Mesenchymal stem cell (in vitro differentiated cells and primary cell): ENCODE data around the gene TMBIM6.

Source experiments
- DNase-seq: peaks from one replicate; pipeline ENCODE4 v3.0.0-alpha.2; 2013
- H2AFZ ChIP-seq: one replicate; pipeline ENCODE4 v1.6.1; 2013; ENCODE audit warnings: low read depth, mild to moderate bottlenecking, control low read depth, inconsistent platforms, low read length, moderate library complexity
- H2AK5ac ChIP-seq: 2 replicates; pipeline ENCODE4 v1.6.1; 2013; ENCODE audit warnings: low read length, moderate library complexity, mild to moderate bottlenecking, inconsistent platforms; ENCODE audit not compliant: severe bottlenecking
- H2BK120ac ChIP-seq: one replicate; pipeline ENCODE4 v1.6.1; 2013; ENCODE audit warnings: low read depth, mild to moderate bottlenecking, inconsistent platforms, low read length, moderate library complexity
- H2BK12ac ChIP-seq, 2 experiments: one replicate each; pipeline ENCODE4 v1.6.1; 2013; ENCODE audit warnings: inconsistent platforms in 2 of 2, low read length in 2 of 2, mild to moderate bottlenecking in 2 of 2, moderate library complexity in 2 of 2, control low read depth in 1 of 2
- H2BK15ac ChIP-seq: one replicate; pipeline ENCODE4 v1.6.1; 2013; ENCODE audit warnings: mild to moderate bottlenecking, low read depth, inconsistent platforms; ENCODE audit not compliant: poor library complexity, severe bottlenecking
- H2BK5ac ChIP-seq: 2 replicates; pipeline ENCODE4 v1.6.1; 2013; ENCODE audit warnings: low read depth, mild to moderate bottlenecking, low read length, control low read depth, inconsistent platforms; ENCODE audit not compliant: poor library complexity, severe bottlenecking
- H3K14ac ChIP-seq, 2 experiments: one replicate each; pipeline ENCODE4 v1.6.1; 2013; ENCODE audit warnings: inconsistent platforms in 2 of 2, low read length in 2 of 2, control low read depth in 1 of 2, mild to moderate bottlenecking in 1 of 2, moderate library complexity in 1 of 2
- H3K18ac ChIP-seq, 2 experiments: one replicate each; pipeline ENCODE4 v1.6.1; 2013; ENCODE audit warnings: inconsistent platforms in 2 of 2, low read length in 2 of 2, control low read depth in 1 of 2, low read depth in 1 of 2, mild to moderate bottlenecking in 1 of 2
- H3K23ac ChIP-seq, 2 experiments: one replicate each; pipeline ENCODE4 v1.6.1; 2013; ENCODE audit warnings: inconsistent platforms in 2 of 2, low read length in 2 of 2, mild to moderate bottlenecking in 2 of 2, moderate library complexity in 2 of 2, control low read depth in 1 of 2
- H3K27ac ChIP-seq: 2 replicates; pipeline ENCODE4 v1.5.1; 2013; ENCODE audit warnings: mild to moderate bottlenecking, moderate library complexity, low read length, control low read depth, inconsistent platforms; ENCODE audit not compliant: poor library complexity, severe bottlenecking
- H3K27me3 ChIP-seq, 2 experiments: 2 replicates each; pipeline versions ENCODE4 v1.6.1 to v1.7.0; 2013; ENCODE audit warnings: low read length in 2 of 2, mild to moderate bottlenecking in 2 of 2, moderate library complexity in 2 of 2, control low read depth in 1 of 2, inconsistent platforms in 1 of 2; ENCODE audit not compliant: control insufficient read depth in 1 of 2, insufficient read depth in 1 of 2
- H3K36me3 ChIP-seq, 2 experiments: 2 replicates each; pipeline versions ENCODE4 v1.6.1 to v1.7.0; 2013; ENCODE audit warnings: low read length in 2 of 2, control low read depth in 1 of 2, inconsistent platforms in 1 of 2, low read depth in 1 of 2, mild to moderate bottlenecking in 1 of 2; ENCODE audit not compliant: insufficient read depth in 2 of 2, control insufficient read depth in 1 of 2
- H3K4ac ChIP-seq, 2 experiments: one replicate each; pipeline ENCODE4 v1.6.1; 2013; ENCODE audit warnings: inconsistent platforms in 2 of 2, low read length in 2 of 2, mild to moderate bottlenecking in 2 of 2, moderate library complexity in 2 of 2, control low read depth in 1 of 2, low read depth in 1 of 2
- H3K4me1 ChIP-seq: 2 replicates; pipeline ENCODE4 v1.6.1; 2013; ENCODE audit warnings: low read depth, low read length, control low read depth; ENCODE audit not compliant: control insufficient read depth, insufficient read depth
- H3K4me2 ChIP-seq: 2 replicates; pipeline ENCODE4 v1.6.1; 2013; ENCODE audit warnings: low read length, mild to moderate bottlenecking, inconsistent platforms; ENCODE audit not compliant: poor library complexity, severe bottlenecking
- H3K4me3 ChIP-seq, 2 experiments: 2 replicates each; pipeline versions ENCODE4 v1.5.1 to v1.7.0; 2013; ENCODE audit warnings: low read length in 2 of 2, mild to moderate bottlenecking in 2 of 2, control low read depth in 1 of 2, low read depth in 1 of 2; ENCODE audit not compliant: insufficient read depth in 1 of 2
- H3K79me1 ChIP-seq: replicated peaks from 2 replicates; pipeline ENCODE4 v1.6.1; 2013; ENCODE audit warnings: mild to moderate bottlenecking, control low read depth, low read length, inconsistent platforms; ENCODE audit not compliant: poor library complexity, severe bottlenecking
- H3K9ac ChIP-seq: 2 replicates; pipeline ENCODE4 v1.7.0; 2013; ENCODE audit warnings: mild to moderate bottlenecking, low read length, moderate library complexity
- H3K9me3 ChIP-seq: 2 replicates; pipeline ENCODE4 v1.7.0; 2013; ENCODE audit warnings: mild to moderate bottlenecking, low read length; ENCODE audit not compliant: control insufficient read depth
- H4K8ac ChIP-seq: one replicate; pipeline ENCODE4 v1.6.1; 2013; ENCODE audit warnings: inconsistent platforms, mild to moderate bottlenecking, low read length, moderate library complexity
- H4K91ac ChIP-seq: one replicate; pipeline ENCODE4 v1.6.1; 2013; ENCODE audit warnings: mild to moderate bottlenecking, low read length, inconsistent platforms
- WGBS: methylation state at CpG from one replicate; pipeline ENCODE4 v1.1.7; 2013; ENCODE audit warnings: mixed read lengths; 5-methylcytosine and 5-hydroxymethylcytosine counted together

Gene TMBIM6

GRCh38 chr12:49792181-49792970, 51.0 kb downstream of the TMBIM6 start:
- no peak overlapping the region for H2BK12ac ChIP-seq
- H2AK5ac ChIP-seq, result no peak overlapping the region
- H4K91ac ChIP-seq, result peak overlapping the region; percentile 50
- peaks cover 73 to 85% of the 10 kb centered on the region in 2 experiments for H3K36me3 ChIP-seq
- no peak overlapping the region for H3K27ac ChIP-seq
- no peak overlapping the region for H3K4me3 ChIP-seq
- H2BK120ac ChIP-seq, result no peak overlapping the region
- no peaks in the 10 kb centered on the region for H3K27me3 ChIP-seq
- H3K4me1 ChIP-seq, result peaks cover 1% of the 10 kb centered on the region
- H3K9me3 ChIP-seq, result peaks cover 3% of the 10 kb centered on the region
- no peak overlapping the region for H2AFZ ChIP-seq
- H3K9ac ChIP-seq, result no peak overlapping the region
- H2BK5ac ChIP-seq, result no peak overlapping the region
- no peak overlapping the region for H3K14ac ChIP-seq
- no peak overlapping the region for H4K8ac ChIP-seq
- no peak overlapping the region for H2BK15ac ChIP-seq
- DNase-seq, result no peak
- no peak overlapping the region for H3K4ac ChIP-seq
- peaks cover 26% of the 10 kb centered on the region for H3K79me1 ChIP-seq
- no peak overlapping the region for H3K4me2 ChIP-seq
- H3K23ac ChIP-seq, result no peak overlapping the region
- H3K18ac ChIP-seq, result no peak overlapping the region
- whole genome bisulfite sequencing, result 97% methylated on average over 19 of the region's 20 CpGs

- Histone ChIP-seq H3K27ac (no peak overlapping the region), H3K4me2 (no peak overlapping the region), H3K36me3 (peaks cover 80 to 85% of the 10 kb centered on the region in 2 experiments), H2AK5ac (no peak overlapping the region), H3K79me1 (peaks cover 26% of the 10 kb centered on the region), H4K8ac (no peak overlapping the region), H3K4me3 (peak overlapping the region in 1 of 2 experiments; percentile 26), H3K27me3 (no peaks in the 10 kb centered on the region), H3K18ac (peak overlapping the region in 1 of 2 experiments; percentile 14), H2BK120ac (no peak overlapping the region), H2BK5ac (no peak overlapping the region), H2BK12ac (no peak overlapping the region), H2AFZ (no peak overlapping the region), H3K9me3 (no peaks in the 10 kb centered on the region), H3K4ac (no peak overlapping the region), H4K91ac (no peak overlapping the region), H3K14ac (peak overlapping the region in 1 of 2 experiments; percentile 32), H3K23ac (no peak overlapping the region), H2BK15ac (no peak overlapping the region), H3K4me1 (peaks cover 1% of the 10 kb centered on the region), H3K9ac (no peak overlapping the region)
- WGBS, result 93% methylated on average over 3 of the region's 11 CpGs
- no peak for DNase-seq
These were observed 51.7 kb downstream of the TMBIM6 start for GRCh38 chr12:49792976-49793580.

GRCh38 chr12:49793620-49794019, 52.3 kb downstream of the TMBIM6 start:
- Histone ChIP-seq H4K91ac (no peak overlapping the region), H3K23ac (no peak overlapping the region)

GRCh38 chr12:49794021-49794420, 52.7 kb downstream of the TMBIM6 start:
- peaks cover 88 to 94% of the 10 kb centered on the region in 2 experiments for H3K36me3 ChIP-seq
- H2AFZ ChIP-seq, result no peak overlapping the region
- H2BK12ac ChIP-seq, result peak overlapping the region in 1 of 2 experiments; percentile 43
- no peak overlapping the region for H3K27ac ChIP-seq
- H3K4me2 ChIP-seq, result no peak overlapping the region
- H2BK5ac ChIP-seq, result no peak overlapping the region
- DNase-seq, result no peak
- H3K18ac ChIP-seq, result no peak overlapping the region
- H3K4ac ChIP-seq, result no peak overlapping the region
- H3K23ac ChIP-seq, result no peak overlapping the region
- H3K14ac ChIP-seq, result no peak overlapping the region
- H3K27me3 ChIP-seq, result no peaks in the 10 kb centered on the region
- peaks cover 30% of the 10 kb centered on the region for H3K79me1 ChIP-seq
- H2BK120ac ChIP-seq, result no peak overlapping the region
- H2BK15ac ChIP-seq, result no peak overlapping the region
- H2AK5ac ChIP-seq, result no peak overlapping the region
- WGBS, result 98% methylated on average over 5 of the region's 5 CpGs
- no peak overlapping the region for H3K4me3 ChIP-seq
- no peak overlapping the region for H4K91ac ChIP-seq
- H4K8ac ChIP-seq, result no peak overlapping the region
- peaks cover 1% of the 10 kb centered on the region for H3K4me1 ChIP-seq
- H3K9ac ChIP-seq, result no peak overlapping the region
- no peaks in the 10 kb centered on the region for H3K9me3 ChIP-seq

More at GRCh38 chr12:49793620-49794019, 52.3 kb downstream of the TMBIM6 start:
- Histone ChIP-seq H3K4ac (no peak overlapping the region), H3K79me1 (peaks cover 29% of the 10 kb centered on the region), H3K27ac (no peak overlapping the region), H3K4me2 (no peak overlapping the region), H4K8ac (no peak overlapping the region), H3K18ac (no peak overlapping the region), H2BK5ac (no peak overlapping the region), H3K14ac (no peak overlapping the region), H2AK5ac (no peak overlapping the region), H2BK12ac (peak overlapping the region in 1 of 2 experiments; percentile 43), H2BK15ac (no peak overlapping the region), H3K4me3 (no peak overlapping the region), H3K36me3 (peaks cover 85 to 90% of the 10 kb centered on the region in 2 experiments), H3K9me3 (no peaks in the 10 kb centered on the region), H3K27me3 (no peaks in the 10 kb centered on the region), H3K9ac (no peak overlapping the region), H3K4me1 (peaks cover 1% of the 10 kb centered on the region), H2BK120ac (no peak overlapping the region), H2AFZ (no peak overlapping the region)
- WGBS, result 100% methylated on average over 9 of the region's 9 CpGs
- DNase-seq, result no peak
